ENCODE results near the gene SYNGAP1.
"Not testable (repeated sequence)": the region's sequence is repeated elsewhere in the genome, so short reads cannot be mapped to it uniquely, and the experiment has no call there.

The SYNGAP1 gene

DNA sequence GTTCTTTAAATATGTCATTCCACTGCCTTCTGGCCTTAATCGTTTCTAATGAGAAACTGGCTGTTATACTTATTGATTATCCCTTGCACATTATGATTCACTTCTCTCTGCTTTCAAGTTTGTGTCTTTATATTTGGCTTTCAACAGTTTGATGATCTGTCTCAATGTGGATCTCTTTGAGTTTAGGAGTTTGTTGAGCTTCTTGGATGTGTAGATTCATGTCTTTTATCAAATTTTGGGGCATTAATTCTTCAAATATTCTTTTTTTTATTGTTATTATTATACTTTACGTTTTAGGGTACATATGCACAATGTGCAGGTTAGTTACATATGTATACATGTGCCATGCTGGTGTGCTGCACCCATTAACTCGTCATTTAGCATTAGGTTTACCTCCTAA, 63.8 kb downstream of the SYNGAP1 start:
- no peak for DNase-seq

DNA sequence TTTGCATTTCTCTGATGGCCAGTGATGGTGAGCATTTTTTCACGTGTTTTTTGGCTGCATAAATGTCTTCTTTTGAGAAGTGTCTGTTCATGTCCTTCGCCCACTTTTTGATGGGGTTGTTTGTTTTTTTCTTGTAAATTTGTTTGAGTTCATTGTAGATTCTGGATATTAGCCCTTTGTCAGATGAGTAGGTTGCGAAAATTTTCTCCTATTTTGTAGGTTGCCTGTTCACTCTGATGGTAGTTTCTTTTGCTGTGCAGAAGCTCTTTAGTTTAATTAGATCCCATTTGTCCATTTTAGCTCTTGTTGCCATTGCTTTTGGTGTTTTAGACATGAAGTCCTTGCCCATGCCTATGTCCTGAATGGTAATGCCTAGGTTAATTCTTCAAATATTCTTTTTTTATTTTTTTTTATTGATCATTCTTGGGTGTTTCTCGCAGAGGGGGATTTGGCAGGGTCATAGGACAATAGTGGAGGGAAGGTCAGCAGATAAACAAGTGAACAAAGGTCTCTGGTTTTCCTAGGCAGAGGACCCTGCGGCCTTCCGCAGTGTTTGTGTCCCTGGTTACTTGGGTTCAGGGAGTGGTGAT, 64.9 kb downstream of the SYNGAP1 start:
- not testable (repeated sequence) for DNase-seq

DNA sequence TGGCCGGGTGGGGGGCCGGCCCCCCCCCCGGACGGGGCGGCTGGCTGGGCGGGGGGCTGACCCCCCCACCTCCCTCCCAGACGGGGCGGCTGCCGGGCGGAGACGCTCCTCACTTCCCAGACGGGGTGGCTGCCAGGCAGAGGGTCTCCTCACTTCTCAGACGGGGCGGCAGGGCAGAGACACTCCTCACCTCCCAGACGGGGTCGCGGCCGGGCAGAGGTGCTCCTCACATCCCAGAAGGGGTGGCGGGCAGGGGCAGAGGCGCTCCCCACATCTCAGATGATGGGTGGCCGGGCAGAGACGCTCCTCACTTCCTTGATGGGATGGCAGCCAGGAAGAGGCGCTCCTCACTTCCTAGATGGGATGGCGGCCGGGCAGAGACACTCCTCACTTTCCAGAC, 65.8 kb downstream of the SYNGAP1 start:
- not testable (repeated sequence) for DNase-seq

DNA sequence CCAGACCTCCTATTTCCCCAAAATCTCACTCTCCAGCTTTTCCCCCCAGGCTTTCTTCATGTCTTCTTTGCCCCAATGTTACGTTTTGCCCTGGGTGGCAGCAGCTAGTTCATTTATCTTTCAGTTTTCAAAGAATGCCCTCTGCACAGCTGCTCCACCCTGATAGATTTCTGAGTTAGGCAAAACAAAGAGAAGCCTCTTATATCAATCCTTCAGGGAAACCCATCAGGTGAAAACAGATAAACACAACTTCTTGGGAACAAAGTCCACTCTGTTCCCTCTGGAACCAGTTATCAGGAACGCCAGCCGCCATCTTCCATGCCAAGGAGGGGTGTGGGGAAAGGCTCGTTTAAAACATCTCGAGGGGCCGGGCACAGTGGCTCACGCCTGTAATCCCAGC, 68.5 kb downstream of the SYNGAP1 start:
- no peak for DNase-seq

DNA sequence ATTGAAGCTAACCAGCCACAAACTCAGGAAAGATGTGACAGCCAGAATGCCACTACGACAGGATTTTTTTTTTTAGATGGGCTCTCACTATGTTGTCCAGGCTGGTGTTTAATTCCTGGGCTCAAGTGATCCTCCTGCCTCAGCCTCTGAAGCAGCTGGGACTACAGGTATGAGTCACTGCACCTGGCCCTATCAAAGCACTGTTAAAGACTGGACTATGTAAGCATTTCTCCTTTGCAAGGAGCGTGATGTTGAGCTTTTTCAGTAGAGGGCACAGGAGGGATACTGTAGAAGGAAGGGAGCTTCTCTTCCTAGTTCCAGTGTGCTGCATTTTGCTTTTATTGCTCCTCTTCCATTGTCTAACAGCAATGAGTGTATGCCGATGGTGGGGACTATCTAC, 70.3 kb downstream of the SYNGAP1 start:
- no peak for DNase-seq

DNA sequence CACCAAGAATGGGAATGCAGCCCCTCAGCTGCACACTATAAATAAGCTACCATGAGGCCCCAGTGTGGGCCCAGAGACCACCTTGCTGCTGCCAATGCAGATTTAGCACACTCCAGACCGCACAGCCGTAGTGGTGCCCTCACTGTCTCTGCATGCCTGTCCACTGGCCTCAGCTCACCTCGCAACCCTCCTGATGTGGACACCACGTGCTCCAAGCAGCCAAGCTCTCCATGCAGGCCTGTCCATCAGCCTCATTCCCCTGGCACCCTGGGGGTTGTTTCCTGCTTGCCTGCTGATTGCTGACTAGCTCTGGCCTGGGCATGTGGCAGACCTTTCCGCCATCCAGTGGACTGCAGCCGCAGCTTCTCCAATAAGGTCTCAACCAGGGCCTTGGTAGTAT, 70.8 kb downstream of the SYNGAP1 start:
- DNase-seq, result no peak

DNA sequence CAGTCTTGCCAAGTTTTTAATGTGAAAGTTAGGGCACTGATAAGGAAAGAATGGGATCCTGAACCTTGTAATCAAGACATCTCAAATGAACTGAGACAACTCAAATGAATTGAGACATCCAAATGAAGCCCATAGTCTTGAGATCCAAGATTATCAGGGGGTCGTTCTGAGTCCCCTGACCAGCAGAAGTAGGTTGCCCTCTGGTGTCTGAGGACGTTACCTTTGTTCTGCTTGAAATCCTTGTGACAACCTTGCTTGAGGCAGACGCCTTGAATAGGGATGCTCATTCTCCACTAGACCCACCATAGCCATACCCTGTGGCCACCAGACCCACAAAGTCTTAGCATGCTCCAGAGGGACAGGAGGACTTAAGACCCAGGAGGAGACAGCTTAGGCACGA, 72.2 kb downstream of the SYNGAP1 start:
- no peak for DNase-seq

DNA sequence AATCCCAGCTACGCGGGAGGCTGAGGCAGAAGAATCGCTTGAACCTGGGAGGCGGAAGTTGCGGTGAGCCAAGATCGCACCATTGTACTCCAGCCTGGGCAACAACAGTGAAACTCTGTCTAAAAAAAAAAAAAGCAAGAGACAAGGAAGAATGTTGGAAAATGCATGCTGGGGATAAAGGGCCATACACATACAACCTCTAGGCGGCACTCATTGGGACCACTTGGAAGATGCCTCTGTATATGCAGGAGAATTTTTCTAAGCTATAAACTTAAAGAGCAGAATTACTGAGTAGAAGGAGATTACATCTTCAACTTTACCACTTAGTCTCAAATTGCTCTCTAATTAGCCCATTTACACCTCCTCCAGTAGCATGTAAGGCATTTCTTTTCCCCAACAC, 77.3 kb downstream of the SYNGAP1 start:
- DNase-seq, result no peak

DNA sequence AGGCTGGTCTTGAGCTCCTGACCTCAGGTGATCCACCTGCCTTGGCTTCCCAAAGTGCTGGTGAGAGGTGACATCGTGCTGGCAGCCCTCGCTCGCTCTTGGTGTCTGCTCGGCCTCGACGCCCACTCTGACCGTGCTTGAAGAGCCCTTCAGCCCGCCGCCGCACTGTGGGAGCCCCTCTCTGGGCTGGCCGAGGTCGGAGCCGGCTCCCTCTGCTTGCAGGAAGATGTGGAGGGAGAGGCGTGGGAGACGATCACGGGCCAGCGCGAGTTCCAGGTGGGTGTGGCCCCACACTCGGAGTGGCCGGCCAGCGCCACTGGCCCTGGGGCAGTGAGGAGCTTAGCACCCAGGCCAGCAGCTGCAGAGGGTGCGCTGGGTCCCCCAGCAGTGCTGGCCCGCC, 82.6 kb downstream of the SYNGAP1 start:
- DNase-seq, result no peak

DNA sequence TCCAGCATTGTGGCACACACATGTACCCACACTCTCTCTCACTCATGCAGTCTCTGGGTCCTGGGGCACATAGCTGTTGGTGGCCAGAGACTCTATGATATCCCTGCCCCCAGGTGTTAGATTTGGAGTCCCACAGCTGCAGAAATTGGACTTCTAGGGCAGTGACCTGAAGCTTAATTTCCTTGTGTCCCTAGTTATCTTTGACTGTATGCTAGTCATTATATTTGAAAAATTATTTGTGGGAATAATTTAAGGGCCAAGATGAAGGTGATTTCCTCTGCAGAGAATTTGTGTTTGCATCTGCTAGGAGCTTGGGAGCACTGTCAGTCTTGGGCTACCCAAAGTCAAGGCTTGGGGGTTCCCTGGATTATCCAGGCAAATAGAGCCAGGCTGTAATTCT, 84.6 kb downstream of the SYNGAP1 start:
- no peak for DNase-seq
